Smooth muscle cell (in vitro differentiated cells): ENCODE data around the gene AKNA. TPM values are rescaled to one million over a fixed set of nuclear protein-coding genes. Genes with fewer than 3 reads are reported as not detected.

Experiments
- DNase-seq: peaks from one replicate; lab custom pipeline; 2025; ENCODE audit not compliant: unreplicated experiment; lab: John Stamatoyannopoulos, UW
- H2AFZ ChIP-seq: fragments of 200-600 bp; sonication (generic); 2 replicates; pipeline ENCODE4 v1.6.0; 2016; ENCODE audit warnings: antibody characterized with exemption, low read depth, mild to moderate bottlenecking
- H3F3A ChIP-seq: fragments of 200-600 bp; sonication (generic); 2 replicates; pipeline ENCODE4 v1.6.0; 2017; ENCODE audit warnings: antibody characterized with exemption, low read depth
- H3K27ac ChIP-seq: fragments of 200-600 bp; sonication (generic); 2 replicates; pipeline ENCODE4 v1.5.1; 2016; ENCODE audit warnings: low read depth, mild to moderate bottlenecking
- H3K27me3 ChIP-seq: fragments of 200-600 bp; sonication (generic); 2 replicates; pipeline ENCODE4 v1.6.1; 2016; ENCODE audit warnings: low read depth, mild to moderate bottlenecking
- H3K36me3 ChIP-seq: fragments of 200-600 bp; sonication (generic); 2 replicates; pipeline ENCODE4 v1.5.1; 2016; ENCODE audit warnings: low read depth
- H3K4me1 ChIP-seq: fragments of 200-600 bp; sonication (generic); 2 replicates; pipeline ENCODE4 v1.5.1; 2016; ENCODE audit warnings: low read depth
- H3K4me2 ChIP-seq: fragments of 200-600 bp; sonication (generic); 2 replicates; pipeline ENCODE4 v1.6.0; 2016; ENCODE audit warnings: mild to moderate bottlenecking
- H3K4me3 ChIP-seq: fragments of 200-600 bp; sonication (generic); 2 replicates; pipeline ENCODE4 v1.5.1; 2016; ENCODE audit warnings: mild to moderate bottlenecking
- H3K79me2 ChIP-seq: fragments of 200-600 bp; sonication (generic); 2 replicates; pipeline ENCODE4 v1.6.0; 2016; ENCODE audit warnings: low read depth, mild to moderate bottlenecking
- H3K9ac ChIP-seq: fragments of 200-600 bp; sonication (generic); 2 replicates; pipeline ENCODE4 v1.6.0; 2016; ENCODE audit warnings: low read depth
- H3K9me3 ChIP-seq: fragments of 200-600 bp; sonication (generic); replicated peaks from 2 replicates; pipeline ENCODE4 v1.5.1; 2016; ENCODE audit warnings: low read depth
- H4K20me1 ChIP-seq: fragments of 200-600 bp; sonication (generic); 2 replicates; pipeline ENCODE4 v1.6.0; 2016; ENCODE audit warnings: low read depth
- WGBS: methylation state at CpG from one replicate; pipeline ENCODE4 v1.1.7; 2016; ENCODE audit warnings: low lambda C conversion rate; 5-methylcytosine and 5-hydroxymethylcytosine counted together
- polyA plus RNA-seq: library from polyadenylated mRNA; unstranded; fragments of >200 nt; fragmentation: Nextera tagmentation; extraction: Ambion mirVana; gene quantifications from 2 replicates; pipeline ENCODE4 v1.2.1, GENCODE V29; 2016
- total RNA-seq: library from RNA; depleted of rRNA; stranded (reverse); fragments of >200 nt; gene quantifications from 2 replicates; pipeline ENCODE4 v1.2.3, GENCODE V29; 2014
- TF ChIP-seq, protein P1 (sequence below): fragments of 200-600 bp; sonication (generic); IDR thresholded peaks from 2 replicates; pipeline ENCODE4 v1.5.1; 2017; ENCODE audit warnings: borderline replicate concordance, mild to moderate bottlenecking, antibody characterized with exemption; ENCODE audit not compliant: insufficient read depth, poor library complexity, severe bottlenecking

The AKNA gene
- total and polyA plus RNA-seq, 2 experiments from 2014 or later: 3.2 to 4.7 TPM

DNA sequence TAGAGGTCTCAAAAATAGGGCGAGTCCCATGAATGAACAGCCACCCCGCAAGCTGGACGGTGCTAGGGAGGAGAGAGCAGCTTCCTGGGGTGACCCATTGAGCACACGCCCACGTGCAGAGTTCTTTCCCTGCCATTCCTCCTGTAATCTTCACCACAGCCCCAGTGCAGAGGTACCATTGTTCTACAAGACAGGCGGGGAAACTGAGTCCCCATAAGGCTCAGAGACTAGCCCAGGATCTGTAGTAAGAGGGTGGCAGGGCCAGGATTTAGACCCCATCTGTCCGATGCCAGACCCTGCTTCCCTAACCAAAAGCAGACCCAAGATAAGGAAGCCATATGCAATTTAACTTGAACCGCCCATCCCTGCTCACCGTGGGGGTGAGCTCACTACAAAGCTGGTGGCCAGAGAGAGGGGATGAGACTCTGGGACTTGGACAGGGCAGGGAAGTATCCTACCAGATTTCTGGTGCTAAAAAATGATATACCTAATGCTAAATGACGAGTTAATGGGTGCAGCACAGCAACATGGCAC is 101.6 kb downstream of the AKNA start:
- peak overlapping the region; percentile 74 for H3K4me2 ChIP-seq
- H3K4me1 ChIP-seq: peaks cover 21% of the 10 kb centered on the region
- H2AFZ ChIP-seq: no peak overlapping the region
- no peak overlapping the region for H3K9ac ChIP-seq
- peaks cover 8% of the 10 kb centered on the region for H3F3A ChIP-seq
- no peak overlapping the region for H3K4me3 ChIP-seq
- H3K27ac ChIP-seq: peak overlapping the region; percentile 85
- 80% methylated on average over 10 of the region's 10 CpGs for WGBS
- no peaks in the 10 kb centered on the region for H3K79me2 ChIP-seq
- no peaks in the 10 kb centered on the region for H3K27me3 ChIP-seq
- no peaks in the 10 kb centered on the region for H3K9me3 ChIP-seq
- H4K20me1 ChIP-seq: no peaks in the 10 kb centered on the region
- TF ChIP-seq, protein P1, sequence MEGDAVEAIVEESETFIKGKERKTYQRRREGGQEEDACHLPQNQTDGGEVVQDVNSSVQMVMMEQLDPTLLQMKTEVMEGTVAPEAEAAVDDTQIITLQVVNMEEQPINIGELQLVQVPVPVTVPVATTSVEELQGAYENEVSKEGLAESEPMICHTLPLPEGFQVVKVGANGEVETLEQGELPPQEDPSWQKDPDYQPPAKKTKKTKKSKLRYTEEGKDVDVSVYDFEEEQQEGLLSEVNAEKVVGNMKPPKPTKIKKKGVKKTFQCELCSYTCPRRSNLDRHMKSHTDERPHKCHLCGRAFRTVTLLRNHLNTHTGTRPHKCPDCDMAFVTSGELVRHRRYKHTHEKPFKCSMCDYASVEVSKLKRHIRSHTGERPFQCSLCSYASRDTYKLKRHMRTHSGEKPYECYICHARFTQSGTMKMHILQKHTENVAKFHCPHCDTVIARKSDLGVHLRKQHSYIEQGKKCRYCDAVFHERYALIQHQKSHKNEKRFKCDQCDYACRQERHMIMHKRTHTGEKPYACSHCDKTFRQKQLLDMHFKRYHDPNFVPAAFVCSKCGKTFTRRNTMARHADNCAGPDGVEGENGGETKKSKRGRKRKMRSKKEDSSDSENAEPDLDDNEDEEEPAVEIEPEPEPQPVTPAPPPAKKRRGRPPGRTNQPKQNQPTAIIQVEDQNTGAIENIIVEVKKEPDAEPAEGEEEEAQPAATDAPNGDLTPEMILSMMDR: no peak
- no peaks in the 10 kb centered on the region for H3K36me3 ChIP-seq
- DNase-seq: no peak

DNA sequence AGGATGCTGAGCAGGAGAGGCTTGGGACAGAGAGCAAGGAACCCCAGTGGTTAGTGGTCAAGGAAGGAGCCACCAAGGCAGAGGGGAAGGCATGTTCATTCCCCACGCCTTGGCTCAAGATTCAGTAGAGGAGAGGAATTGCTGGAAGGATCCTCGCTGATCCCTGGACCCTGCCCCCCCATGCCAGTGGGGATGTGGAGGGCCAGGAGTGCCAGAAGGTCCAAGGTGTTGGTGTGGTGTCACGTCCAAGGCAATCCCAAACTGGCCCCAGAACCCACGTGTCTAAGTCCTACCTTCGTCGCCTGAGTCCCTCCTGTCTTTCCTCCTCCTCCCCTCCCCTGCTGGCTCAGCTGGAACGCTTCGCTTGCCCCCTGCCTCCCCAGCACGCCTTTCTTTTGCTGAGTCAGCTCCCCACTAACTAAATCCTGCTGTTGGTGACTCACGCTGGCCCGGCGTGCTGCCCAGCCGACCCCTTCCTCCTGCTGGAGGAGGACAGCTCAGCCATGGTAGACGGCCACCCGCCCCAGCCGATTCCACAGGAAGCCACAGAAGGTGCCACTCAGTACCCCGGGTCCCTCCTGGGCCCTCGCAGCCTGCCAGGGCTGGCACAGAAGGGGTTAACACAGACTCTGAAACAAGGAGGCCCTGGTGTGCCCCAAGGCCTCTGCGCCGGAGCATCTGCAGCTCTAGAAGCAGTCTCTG is 102.5 kb downstream of the AKNA start:
- peak overlapping the region; percentile 74 for H3K4me2 ChIP-seq
- H3K9me3 ChIP-seq: no peaks in the 10 kb centered on the region
- no peaks in the 10 kb centered on the region for H3K79me2 ChIP-seq
- DNase-seq: peak; percentile 66
- H4K20me1 ChIP-seq: no peaks in the 10 kb centered on the region
- H3K27ac ChIP-seq: peak overlapping the region; percentile 85
- peaks cover 21% of the 10 kb centered on the region for H3K4me1 ChIP-seq
- TF ChIP-seq, protein P1: no peak
- H3K27me3 ChIP-seq: no peaks in the 10 kb centered on the region
- H3K9ac ChIP-seq: peak overlapping the region; percentile 61
- no peak overlapping the region for H2AFZ ChIP-seq
- H3F3A ChIP-seq: peaks cover 15% of the 10 kb centered on the region
- H3K4me3 ChIP-seq: no peak overlapping the region
- no peaks in the 10 kb centered on the region for H3K36me3 ChIP-seq
- WGBS: 19% methylated on average over 20 of the region's 20 CpGs

DNA sequence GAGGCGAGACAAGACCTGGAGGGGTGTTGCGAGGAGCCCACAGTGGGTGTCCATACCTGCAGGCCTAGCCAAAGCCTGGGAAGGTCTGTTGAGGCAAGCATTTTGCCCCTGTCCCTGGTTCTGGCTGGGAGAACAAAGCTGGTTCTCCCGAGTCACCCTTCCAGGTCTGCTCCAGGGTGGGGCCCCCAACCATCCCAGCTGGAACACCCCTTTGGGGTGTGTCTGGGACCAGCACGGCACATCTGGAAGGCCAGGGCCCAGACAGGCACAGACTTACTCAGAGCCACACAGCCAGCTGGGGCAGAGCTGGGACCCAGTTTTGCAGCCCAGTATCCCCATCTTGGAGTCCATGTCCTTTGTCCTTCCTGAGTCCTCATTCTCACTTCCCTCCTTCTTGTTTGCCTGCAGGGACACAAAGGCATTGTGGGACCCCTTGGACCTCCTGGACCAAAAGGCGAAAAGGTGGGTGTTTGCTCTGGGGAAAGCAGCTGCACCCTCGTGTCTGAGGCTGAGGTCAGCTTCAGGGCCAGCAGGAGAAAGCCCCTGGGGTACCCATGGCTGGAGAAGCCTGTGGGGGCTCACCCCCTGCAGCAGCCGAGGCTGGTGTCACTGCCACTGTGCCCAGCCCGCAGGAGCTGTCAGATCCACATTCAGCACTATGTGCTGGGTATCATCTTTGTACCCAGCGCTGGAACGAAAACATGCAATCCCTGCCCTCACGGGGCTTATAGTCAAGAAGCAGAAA is 103.3 kb downstream of the AKNA start:
- Histone ChIP-seq H3K4me2 (no peak overlapping the region), H3K27me3 (no peaks in the 10 kb centered on the region), H3F3A (peaks cover 15% of the 10 kb centered on the region), H3K4me1 (peaks cover 21% of the 10 kb centered on the region), H2AFZ (no peak overlapping the region), H3K36me3 (no peaks in the 10 kb centered on the region), H3K79me2 (no peaks in the 10 kb centered on the region), H3K9ac (peak overlapping the region; percentile 47), H3K4me3 (no peak overlapping the region), H3K9me3 (no peaks in the 10 kb centered on the region), H3K27ac (peak overlapping the region; percentile 96), H4K20me1 (no peaks in the 10 kb centered on the region)
- TF ChIP-seq, protein P1: no peak
- WGBS: 94% methylated on average over 11 of the region's 11 CpGs
- no peak for DNase-seq

Other genes with a start within 250 kb of the AKNA start
- 18.1 and 20.7 TPM in 2 replicates for gene COL27A1, start 232.4 kb downstream of the AKNA start, total RNA-seq
- gene COL27A1, start 232.4 kb downstream of the AKNA start, polyA plus RNA-seq: 19.9 and 33.5 TPM in 2 replicates
- not detected in 2 replicates for gene ORM1, start 64.9 kb downstream of the AKNA start, total RNA-seq
- 0.46 and 0.74 TPM in 2 replicates for gene ORM1, start 64.9 kb downstream of the AKNA start, polyA plus RNA-seq
- 0.27 TPM in 1 of 2 replicates, not detected in the other for gene ORM2, start 58.1 kb downstream of the AKNA start, total RNA-seq
- gene ORM2, start 58.1 kb downstream of the AKNA start, polyA plus RNA-seq: not detected in 2 replicates
- 2.9 and 3.6 TPM in 2 replicates for gene WHRN, start 117.5 kb upstream of the AKNA start, total RNA-seq
- gene WHRN, start 117.5 kb upstream of the AKNA start, polyA plus RNA-seq: 11.9 and 12.9 TPM in 2 replicates
- gene ATP6V1G1, start 199.8 kb upstream of the AKNA start, total RNA-seq: 389 and 400 TPM in 2 replicates
- 335 and 340 TPM in 2 replicates for gene ATP6V1G1, start 199.8 kb upstream of the AKNA start, polyA plus RNA-seq
- gene TMEM268, start 223.3 kb upstream of the AKNA start, total RNA-seq: 5.8 and 9.3 TPM in 2 replicates
- gene TMEM268, start 223.3 kb upstream of the AKNA start, polyA plus RNA-seq: 8.1 and 9.3 TPM in 2 replicates